SK-N-SH (cell line): ENCODE results near the gene SLC66A3. TPM values are rescaled to one million over a fixed set of nuclear protein-coding genes. Genes with fewer than 3 reads are reported as not detected.

Experiments used
- CTCF ChIA-PET: fragments of 300-600, 350-600 bp; formaldehyde crosslinking; extraction: SDS; loops from one replicate; lab custom pipeline; 2021; lab: Yijun Ruan, JAX
- POLR2A ChIA-PET: fragments of 350-600 bp; sonication (Branson Sonifier 250); formaldehyde crosslinking; extraction: SDS; loops from one replicate; lab custom pipeline; 2020; ENCODE audit warnings: antibody characterized with exemption, inconsistent platforms; lab: Yijun Ruan, JAX
- DNase-seq: peaks from one replicate; pipeline ENCODE4 v3.0.0; 2012
- H2AFZ ChIP-seq: fragments of 200-600 bp; sonication (generic); 2 replicates; pipeline ENCODE4 v1.8.1; 2016; ENCODE audit warnings: antibody characterized with exemption, mild to moderate bottlenecking, low read depth
- H3F3A ChIP-seq: fragments of 200-600 bp; sonication (generic); replicated peaks from 2 replicates; pipeline ENCODE3; 2016; ENCODE audit warnings: antibody characterized with exemption, mild to moderate bottlenecking; ENCODE audit not compliant: insufficient read depth
- H3K27ac ChIP-seq, 2 experiments: fragments of 200-500 bp in 1 of 2; fragments of 200-600 bp in 1 of 2; sonication (Bioruptor generic) in 1 of 2; sonication (generic), shearing (Covaris generic) in 1 of 2; 2 replicates each; pipeline versions ENCODE4 v1.5.1 to v1.6.1; 2014 to 2016; ENCODE audit warnings: low read depth in 2 of 2, inconsistent platforms in 1 of 2, low read length in 1 of 2, mild to moderate bottlenecking in 1 of 2, mixed read lengths in 1 of 2
- H3K27me3 ChIP-seq: fragments of 200-600 bp; sonication (generic), shearing (Covaris generic); 2 replicates; pipeline ENCODE4 v1.6.1; 2016; ENCODE audit warnings: mixed run types; ENCODE audit not compliant: insufficient read depth
- H3K36me3 ChIP-seq, 2 experiments: fragments of 200-500 bp in 1 of 2; fragments of 200-600 bp in 1 of 2; sonication (Bioruptor generic) in 1 of 2; sonication (generic) in 1 of 2; replicated peaks in 1 of 2; 2 replicates each; pipeline versions ENCODE3 to v1.5.1; 2014 to 2016; ENCODE audit warnings: low read length in 1 of 2, mild to moderate bottlenecking in 1 of 2; ENCODE audit not compliant: insufficient read depth in 2 of 2, control insufficient read depth in 1 of 2
- H3K4me1 ChIP-seq, 2 experiments: fragments of 200-500 bp in 1 of 2; fragments of 200-600 bp in 1 of 2; sonication (Bioruptor generic) in 1 of 2; sonication (generic), shearing (Covaris generic) in 1 of 2; 2 replicates each; pipeline versions ENCODE4 v1.5.1 to v1.6.1; 2014 to 2016; ENCODE audit warnings: low read depth in 1 of 2, low read length in 1 of 2, mixed run types in 1 of 2; ENCODE audit not compliant: insufficient read depth in 2 of 2, control insufficient read depth in 1 of 2
- H3K4me2 ChIP-seq: fragments of 200-600 bp; sonication (generic), shearing (Covaris generic); 2 replicates; pipeline ENCODE4 v1.6.1; 2017; ENCODE audit warnings: mixed run types
- H3K4me3 ChIP-seq, 2 experiments: fragments of 200-500 bp in 1 of 2; fragments of 200-600 bp in 1 of 2; sonication (Bioruptor generic) in 1 of 2; sonication (generic), shearing (Covaris generic) in 1 of 2; 2 replicates each; pipeline versions ENCODE4 v1.5.1 to v1.8.1; 2014 to 2016; ENCODE audit warnings: low read depth in 2 of 2, inconsistent platforms in 1 of 2, low read length in 1 of 2, mild to moderate bottlenecking in 1 of 2, mixed read lengths in 1 of 2, moderate library complexity in 1 of 2
- H3K79me2 ChIP-seq: fragments of 200-600 bp; sonication (generic); 2 replicates; pipeline ENCODE4 v1.8.1; 2017; ENCODE audit warnings: mild to moderate bottlenecking; ENCODE audit not compliant: insufficient read depth
- H3K9ac ChIP-seq: fragments of 200-600 bp; sonication (generic); 2 replicates; pipeline ENCODE4 v1.6.1; 2017; ENCODE audit warnings: mixed run types
- H3K9me2 ChIP-seq: fragments of 200-600 bp; sonication (generic); 2 replicates; pipeline ENCODE4 v1.6.1; 2017; ENCODE audit warnings: mixed run types
- H3K9me3 ChIP-seq: fragments of 200-600 bp; sonication (generic); 2 replicates; pipeline ENCODE4 v1.6.1; 2017; ENCODE audit warnings: mixed run types, mild to moderate bottlenecking, moderate library complexity
- H4K20me1 ChIP-seq: fragments of 200-600 bp; sonication (generic); 2 replicates; pipeline ENCODE4 v1.6.1; 2017; ENCODE audit warnings: mild to moderate bottlenecking, mixed run types; ENCODE audit not compliant: insufficient read depth
- CHD2 ChIP-seq: fragments of 150-350 bp; IDR thresholded peaks from 2 replicates; pipeline ENCODE4 v1.6.1; 2018; ENCODE audit warnings: low read length; ENCODE audit not compliant: partially characterized antibody
- CTCF ChIP-seq: fragments of 200-600 bp; sonication (generic); IDR thresholded peaks from 2 replicates; pipeline ENCODE4 v1.6.1; 2017; ENCODE audit warnings: antibody characterized with exemption, mild to moderate bottlenecking, moderate library complexity
- FOSL2 ChIP-seq: IDR thresholded peaks from 2 replicates; pipeline ENCODE4 v1.4.0; 2012; ENCODE audit warnings: low read depth, mild to moderate bottlenecking, moderate library complexity, borderline replicate concordance
- FOXJ3 ChIP-seq: sonication (generic); formaldehyde crosslinking; IDR thresholded peaks from 2 replicates; pipeline ENCODE4 v1.5.1; 2020; ENCODE audit warnings: mild to moderate bottlenecking, missing genetic modification reagents
- FOXM1 ChIP-seq: IDR thresholded peaks from 2 replicates; pipeline ENCODE4 v1.4.0; 2012; ENCODE audit warnings: low read depth, mild to moderate bottlenecking
- GATA2 ChIP-seq: sonication (generic); formaldehyde crosslinking; IDR thresholded peaks from 2 replicates; pipeline ENCODE4 v1.5.0; 2020; ENCODE audit warnings: mild to moderate bottlenecking, missing genetic modification reagents
- IRF3 ChIP-seq: fragments of 150-350 bp; IDR thresholded peaks from 2 replicates; pipeline ENCODE4 v1.6.1; 2016; ENCODE audit warnings: mild to moderate bottlenecking, low read depth, low read length
- MAX ChIP-seq: IDR thresholded peaks from 2 replicates; pipeline ENCODE4 v1.4.0; 2012; ENCODE audit warnings: low read depth
- MEF2A ChIP-seq: IDR thresholded peaks from 2 replicates; pipeline ENCODE4 v1.4.0; 2012; ENCODE audit warnings: low read depth, borderline replicate concordance
- MXI1 ChIP-seq: IDR thresholded peaks from 2 replicates; pipeline ENCODE4 v1.6.1; 2012; ENCODE audit warnings: mild to moderate bottlenecking, low read depth, low read length, improper control_type of control experiment
- NFIC ChIP-seq: IDR thresholded peaks from 2 replicates; pipeline ENCODE4 v1.4.0; 2012; ENCODE audit warnings: borderline replicate concordance
- NRF1 ChIP-seq: IDR thresholded peaks from 2 replicates; pipeline ENCODE4 v1.6.1; 2012; ENCODE audit warnings: low read depth, mild to moderate bottlenecking, low read length
- PBX3 ChIP-seq: IDR thresholded peaks from 2 replicates; pipeline ENCODE4; 2012
- POLR2AphosphoS5 ChIP-seq: IDR thresholded peaks from 2 replicates; pipeline ENCODE4 v1.6.1; 2012; ENCODE audit warnings: low read depth, low read length
- SMC3 ChIP-seq: IDR thresholded peaks from 2 replicates; pipeline ENCODE4 v1.6.1; 2012; ENCODE audit warnings: low read depth, low read length, improper control_type of control experiment
- TAF1 ChIP-seq: IDR thresholded peaks from 2 replicates; pipeline ENCODE4 v1.6.1; 2012; ENCODE audit warnings: low read depth, mild to moderate bottlenecking, low read length, moderate library complexity, borderline replicate concordance
- TCF12 ChIP-seq: IDR thresholded peaks from 2 replicates; pipeline ENCODE4 v1.4.0; 2012
- USF2 ChIP-seq: fragments of 150-350 bp; IDR thresholded peaks from 2 replicates; pipeline ENCODE4 v1.6.1; 2017; ENCODE audit warnings: antibody characterized with exemption, low read length, low read depth, borderline replicate concordance
- YY1 ChIP-seq: IDR thresholded peaks from 2 replicates; pipeline ENCODE4 v1.4.0; 2012; ENCODE audit warnings: low read depth, mild to moderate bottlenecking
- ZBTB33 ChIP-seq: IDR thresholded peaks from 2 replicates; pipeline ENCODE4 v1.4.0; 2012; ENCODE audit warnings: low read depth, borderline replicate concordance
- WGBS: methylation state at CpG from one replicate; pipeline ENCODE4 v1.1.6; 2017; ENCODE audit warnings: low lambda C conversion rate; 5-methylcytosine and 5-hydroxymethylcytosine counted together
- polyA plus RNA-seq, 3 experiments: library from polyadenylated mRNA; depleted of rRNA; stranded (reverse); fragments of >200 nt; gene quantifications; 2 replicates each; pipeline ENCODE4 v1.2.3, GENCODE V29; 2012

The SLC66A3 gene
- polyA plus RNA-seq, 1 of the 3 experiments (the other 2 are of a cell fraction) = 49.0 TPM

GRCh38 chr2:11179899-11180298, 24.6 kb downstream of the SLC66A3 start (continued):
- no peak for TF ChIP-seq CTCF

GRCh38 chr2:11180653-11181052, 25.4 kb downstream of the SLC66A3 start:
- no peak overlapping the region for H3K9ac ChIP-seq
- no peak overlapping the region for H3K4me3 ChIP-seq
- TF ChIP-seq USF2 (no peak), MEF2A (no peak), FOXJ3 (CRISPR knock-in tag) (no peak), PBX3 (no peak), MXI1 (no peak), IRF3 (no peak), MAX (no peak), ZBTB33 (no peak), CTCF (no peak), FOXM1 (no peak), NRF1 (no peak), TCF12 (no peak), NFIC (no peak), SMC3 (no peak), FOSL2 (no peak), YY1 (no peak), TAF1 (no peak), CHD2 (no peak), GATA2 (CRISPR knock-in tag) (no peak), POLR2AphosphoS5 (no peak)
- H3K79me2 ChIP-seq = no peaks in the 10 kb centered on the region
- H3K27ac ChIP-seq = no peak overlapping the region
- no peak overlapping the region for H3K4me2 ChIP-seq
- WGBS = 92% methylated on average over 6 of the region's 6 CpGs
- H3K36me3 ChIP-seq = peaks cover 39 to 46% of the 10 kb centered on the region in 2 experiments
- H3K27me3 ChIP-seq = no peaks in the 10 kb centered on the region
- no peaks in the 10 kb centered on the region for H3K9me3 ChIP-seq
- no peak overlapping the region for H2AFZ ChIP-seq
- H3K9me2 ChIP-seq = no peaks in the 10 kb centered on the region
- H3K4me1 ChIP-seq = peaks cover 5% of the 10 kb centered on the region in 2 experiments; a peak in 2 of 4 replicates
- POLR2A ChIA-PET = no interaction called here
- no peaks in the 10 kb centered on the region for H4K20me1 ChIP-seq
- peaks cover 23% of the 10 kb centered on the region for H3F3A ChIP-seq
- CTCF ChIA-PET = interaction anchor here (0.8 to 1.9 kb wide), 3 partner anchors 11 to 266 kb away, joined by 3 to 5 read pairs (median 3); no protein-coding TSS in a partner anchor
- no peak for DNase-seq
